ENCODE measurements around the gene GRIK4. TPM values are rescaled to one million over a fixed set of nuclear protein-coding genes. Genes with fewer than 3 reads are reported as not detected.

The GRIK4 gene
- polyA plus RNA-seq, 1 of the 3 experiments (the other 2 are of a cell fraction), result 0.03 TPM

DNA sequence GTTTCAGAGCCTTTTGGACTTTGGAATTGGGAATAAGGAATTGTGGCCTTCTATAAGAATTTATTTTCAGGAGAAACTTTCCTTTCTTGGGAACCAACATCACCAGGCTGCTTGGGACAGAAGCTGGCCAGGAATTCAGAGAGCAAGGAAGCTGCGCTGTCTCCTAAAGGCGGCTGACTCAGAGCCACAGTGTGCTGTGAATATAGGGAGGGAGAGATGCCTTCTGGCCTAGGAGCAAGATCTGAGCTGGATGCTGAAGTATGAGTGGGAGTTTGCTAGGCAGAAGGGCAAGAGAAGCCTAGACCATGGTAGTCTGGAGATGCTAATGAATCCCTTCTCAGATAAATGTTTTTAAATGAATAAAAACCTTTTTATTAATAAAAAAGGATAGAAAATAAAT, 298.7 kb downstream of the GRIK4 start:
- Histone ChIP-seq H3K9ac (no peak overlapping the region), H3F3A (replicated peaks; ENCODE audit: insufficient read depth) (peaks cover 6% of the 10 kb centered on the region), H3K36me3 (replicated peaks in 1 of 2; ENCODE audit: control insufficient read depth in 1 of 2, insufficient read depth in 2 of 2, low read length in 1 of 2) (no peaks in the 10 kb centered on the region), H3K27ac (ENCODE audit: low read depth in 2 of 2, low read length in 1 of 2) (no peak overlapping the region), H4K20me1 (ENCODE audit: insufficient read depth) (no peaks in the 10 kb centered on the region), H3K4me3 (ENCODE audit: low read depth in 2 of 2, low read length in 1 of 2) (no peak overlapping the region), H3K27me3 (ENCODE audit: insufficient read depth) (no peaks in the 10 kb centered on the region), H2AFZ (ENCODE audit: low read depth) (no peak overlapping the region), H3K4me1 (ENCODE audit: control insufficient read depth in 1 of 2, insufficient read depth in 2 of 2, low read depth in 1 of 2, low read length in 1 of 2) (peaks cover 0 to 20% of the 10 kb centered on the region in 2 experiments; a peak in 1 of 4 replicates), H3K9me3 (no peaks in the 10 kb centered on the region), H3K9me2 (no peaks in the 10 kb centered on the region), H3K79me2 (ENCODE audit: insufficient read depth) (no peaks in the 10 kb centered on the region), H3K4me2 (no peak overlapping the region)
- CTCF ChIA-PET, result interaction anchor here (1.0 to 3.1 kb wide), 4 partner anchors 8 to 300 kb away, joined by 3 to 23 read pairs (median 4); no protein-coding TSS in a partner anchor
- WGBS (ENCODE audit: low lambda C conversion rate), result 54% methylated on average over 2 of the region's 2 CpGs
- DNase-seq, result no peak
- TF ChIP-seq EZH2phosphoT487 (IDR thresholded peaks at IDR 0.05; ENCODE audit: borderline replicate concordance, low read depth) (no peak), RCOR1 (IDR thresholded peaks at IDR 0.05; ENCODE audit: low read length) (no peak), TCF12 (IDR thresholded peaks at IDR 0.05) (no peak), GABPA (IDR thresholded peaks at IDR 0.05; ENCODE audit: low read depth) (no peak), FOXM1 (IDR thresholded peaks at IDR 0.05; ENCODE audit: low read depth) (no peak), FOXJ3 (CRISPR knock-in tag; IDR thresholded peaks at IDR 0.05) (no peak), JUND (IDR thresholded peaks at IDR 0.05) (no peak), EP300 (IDR thresholded peaks at IDR 0.05; ENCODE audit: borderline replicate concordance in 1 of 2, low read depth in 1 of 2, low read length in 1 of 2) (no peak), GATA2 (CRISPR knock-in tag; IDR thresholded peaks at IDR 0.05) (no peak), NFIC (IDR thresholded peaks at IDR 0.05; ENCODE audit: borderline replicate concordance) (no peak)
- TF ChIP-seq, protein P1, sequence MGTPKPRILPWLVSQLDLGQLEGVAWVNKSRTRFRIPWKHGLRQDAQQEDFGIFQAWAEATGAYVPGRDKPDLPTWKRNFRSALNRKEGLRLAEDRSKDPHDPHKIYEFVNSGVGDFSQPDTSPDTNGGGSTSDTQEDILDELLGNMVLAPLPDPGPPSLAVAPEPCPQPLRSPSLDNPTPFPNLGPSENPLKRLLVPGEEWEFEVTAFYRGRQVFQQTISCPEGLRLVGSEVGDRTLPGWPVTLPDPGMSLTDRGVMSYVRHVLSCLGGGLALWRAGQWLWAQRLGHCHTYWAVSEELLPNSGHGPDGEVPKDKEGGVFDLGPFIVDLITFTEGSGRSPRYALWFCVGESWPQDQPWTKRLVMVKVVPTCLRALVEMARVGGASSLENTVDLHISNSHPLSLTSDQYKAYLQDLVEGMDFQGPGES (IDR thresholded peaks at IDR 0.05; ENCODE audit: low read depth, low read length), result no peak
- TF ChIP-seq, protein P2, sequence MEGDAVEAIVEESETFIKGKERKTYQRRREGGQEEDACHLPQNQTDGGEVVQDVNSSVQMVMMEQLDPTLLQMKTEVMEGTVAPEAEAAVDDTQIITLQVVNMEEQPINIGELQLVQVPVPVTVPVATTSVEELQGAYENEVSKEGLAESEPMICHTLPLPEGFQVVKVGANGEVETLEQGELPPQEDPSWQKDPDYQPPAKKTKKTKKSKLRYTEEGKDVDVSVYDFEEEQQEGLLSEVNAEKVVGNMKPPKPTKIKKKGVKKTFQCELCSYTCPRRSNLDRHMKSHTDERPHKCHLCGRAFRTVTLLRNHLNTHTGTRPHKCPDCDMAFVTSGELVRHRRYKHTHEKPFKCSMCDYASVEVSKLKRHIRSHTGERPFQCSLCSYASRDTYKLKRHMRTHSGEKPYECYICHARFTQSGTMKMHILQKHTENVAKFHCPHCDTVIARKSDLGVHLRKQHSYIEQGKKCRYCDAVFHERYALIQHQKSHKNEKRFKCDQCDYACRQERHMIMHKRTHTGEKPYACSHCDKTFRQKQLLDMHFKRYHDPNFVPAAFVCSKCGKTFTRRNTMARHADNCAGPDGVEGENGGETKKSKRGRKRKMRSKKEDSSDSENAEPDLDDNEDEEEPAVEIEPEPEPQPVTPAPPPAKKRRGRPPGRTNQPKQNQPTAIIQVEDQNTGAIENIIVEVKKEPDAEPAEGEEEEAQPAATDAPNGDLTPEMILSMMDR (IDR thresholded peaks at IDR 0.05), result no peak
- TF ChIP-seq, protein P3, sequence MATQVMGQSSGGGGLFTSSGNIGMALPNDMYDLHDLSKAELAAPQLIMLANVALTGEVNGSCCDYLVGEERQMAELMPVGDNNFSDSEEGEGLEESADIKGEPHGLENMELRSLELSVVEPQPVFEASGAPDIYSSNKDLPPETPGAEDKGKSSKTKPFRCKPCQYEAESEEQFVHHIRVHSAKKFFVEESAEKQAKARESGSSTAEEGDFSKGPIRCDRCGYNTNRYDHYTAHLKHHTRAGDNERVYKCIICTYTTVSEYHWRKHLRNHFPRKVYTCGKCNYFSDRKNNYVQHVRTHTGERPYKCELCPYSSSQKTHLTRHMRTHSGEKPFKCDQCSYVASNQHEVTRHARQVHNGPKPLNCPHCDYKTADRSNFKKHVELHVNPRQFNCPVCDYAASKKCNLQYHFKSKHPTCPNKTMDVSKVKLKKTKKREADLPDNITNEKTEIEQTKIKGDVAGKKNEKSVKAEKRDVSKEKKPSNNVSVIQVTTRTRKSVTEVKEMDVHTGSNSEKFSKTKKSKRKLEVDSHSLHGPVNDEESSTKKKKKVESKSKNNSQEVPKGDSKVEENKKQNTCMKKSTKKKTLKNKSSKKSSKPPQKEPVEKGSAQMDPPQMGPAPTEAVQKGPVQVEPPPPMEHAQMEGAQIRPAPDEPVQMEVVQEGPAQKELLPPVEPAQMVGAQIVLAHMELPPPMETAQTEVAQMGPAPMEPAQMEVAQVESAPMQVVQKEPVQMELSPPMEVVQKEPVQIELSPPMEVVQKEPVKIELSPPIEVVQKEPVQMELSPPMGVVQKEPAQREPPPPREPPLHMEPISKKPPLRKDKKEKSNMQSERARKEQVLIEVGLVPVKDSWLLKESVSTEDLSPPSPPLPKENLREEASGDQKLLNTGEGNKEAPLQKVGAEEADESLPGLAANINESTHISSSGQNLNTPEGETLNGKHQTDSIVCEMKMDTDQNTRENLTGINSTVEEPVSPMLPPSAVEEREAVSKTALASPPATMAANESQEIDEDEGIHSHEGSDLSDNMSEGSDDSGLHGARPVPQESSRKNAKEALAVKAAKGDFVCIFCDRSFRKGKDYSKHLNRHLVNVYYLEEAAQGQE (IDR thresholded peaks at IDR 0.05; ENCODE audit: low read depth, low read length), result no peak
- POLR2A ChIA-PET, result no interaction called here

All from SK-N-SH (cell line).